ENCODE results near the gene SLC16A2. TPM values are rescaled to one million over a fixed set of nuclear protein-coding genes. Genes with fewer than 3 reads are reported as not detected.
A peak's percentile ranks its signal among the peaks of the same experiment; 100 is the strongest.

Gene SLC16A2
- total RNA-seq, 1 donor from 2014 or later, result 32.4 TPM

DNA sequence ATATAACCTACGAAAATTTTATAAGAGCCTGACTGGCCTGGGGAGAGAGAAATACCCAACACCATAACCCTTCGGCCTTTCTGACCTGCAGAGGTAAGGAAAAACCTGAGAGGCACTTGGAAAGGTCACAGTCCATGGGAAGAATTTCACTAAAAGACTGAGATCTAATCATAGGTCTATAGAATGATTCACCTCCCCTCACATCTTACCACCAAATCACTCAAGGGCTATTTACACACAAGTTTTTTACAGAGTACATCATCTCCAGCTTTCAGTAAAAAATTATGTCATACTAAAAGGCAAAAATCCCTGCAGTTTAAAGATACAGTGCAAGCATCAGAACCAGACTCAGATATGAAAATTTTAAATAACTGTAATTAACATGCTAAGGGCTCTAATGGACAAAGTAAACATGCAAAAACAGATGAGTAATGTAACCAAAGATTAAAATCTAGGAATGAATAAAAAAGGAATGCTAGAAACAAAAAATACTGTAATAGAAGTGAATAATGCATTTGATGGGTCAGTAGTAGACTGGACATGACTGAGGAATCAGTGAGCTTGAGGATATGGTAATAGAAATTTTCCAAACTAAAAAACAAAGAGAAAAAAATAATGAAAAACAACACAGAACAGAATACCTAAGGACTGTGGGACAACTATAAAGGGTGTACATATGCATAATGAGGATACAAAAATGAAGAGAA is 32.1 kb upstream of the SLC16A2 start:
- no peak overlapping the region for H3K27ac Mint-ChIP-seq (ENCODE audit: unreplicated experiment)
- H3K4me3 Mint-ChIP-seq (ENCODE audit: unreplicated experiment), result no peak overlapping the region
- H3K9me3 Mint-ChIP-seq (ENCODE audit: unreplicated experiment), result no peaks in the 10 kb centered on the region
- no peak for DNase-seq (ENCODE audit: low spot score)
- H3K4me1 Mint-ChIP-seq (ENCODE audit: unreplicated experiment), result no peaks in the 10 kb centered on the region
- no peaks in the 10 kb centered on the region for H3K27me3 Mint-ChIP-seq (ENCODE audit: unreplicated experiment)
- H3K36me3 Mint-ChIP-seq (ENCODE audit: low read depth, unreplicated experiment), result no peaks in the 10 kb centered on the region
- TF ChIP-seq, protein P1, sequence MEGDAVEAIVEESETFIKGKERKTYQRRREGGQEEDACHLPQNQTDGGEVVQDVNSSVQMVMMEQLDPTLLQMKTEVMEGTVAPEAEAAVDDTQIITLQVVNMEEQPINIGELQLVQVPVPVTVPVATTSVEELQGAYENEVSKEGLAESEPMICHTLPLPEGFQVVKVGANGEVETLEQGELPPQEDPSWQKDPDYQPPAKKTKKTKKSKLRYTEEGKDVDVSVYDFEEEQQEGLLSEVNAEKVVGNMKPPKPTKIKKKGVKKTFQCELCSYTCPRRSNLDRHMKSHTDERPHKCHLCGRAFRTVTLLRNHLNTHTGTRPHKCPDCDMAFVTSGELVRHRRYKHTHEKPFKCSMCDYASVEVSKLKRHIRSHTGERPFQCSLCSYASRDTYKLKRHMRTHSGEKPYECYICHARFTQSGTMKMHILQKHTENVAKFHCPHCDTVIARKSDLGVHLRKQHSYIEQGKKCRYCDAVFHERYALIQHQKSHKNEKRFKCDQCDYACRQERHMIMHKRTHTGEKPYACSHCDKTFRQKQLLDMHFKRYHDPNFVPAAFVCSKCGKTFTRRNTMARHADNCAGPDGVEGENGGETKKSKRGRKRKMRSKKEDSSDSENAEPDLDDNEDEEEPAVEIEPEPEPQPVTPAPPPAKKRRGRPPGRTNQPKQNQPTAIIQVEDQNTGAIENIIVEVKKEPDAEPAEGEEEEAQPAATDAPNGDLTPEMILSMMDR (IDR thresholded peaks at IDR 0.05; ENCODE audit: unreplicated experiment), result no peak

GRCh38 chrX:74395556-74395955 is 25.7 kb upstream of the SLC16A2 start:
- no peak overlapping the region for H3K27ac Mint-ChIP-seq (ENCODE audit: unreplicated experiment)
- H3K4me3 Mint-ChIP-seq (ENCODE audit: unreplicated experiment), result no peak overlapping the region
- H3K27me3 Mint-ChIP-seq (ENCODE audit: unreplicated experiment), result no peaks in the 10 kb centered on the region
- no peaks in the 10 kb centered on the region for H3K4me1 Mint-ChIP-seq (ENCODE audit: unreplicated experiment)
- DNase-seq (ENCODE audit: low spot score), result no peak
- no peaks in the 10 kb centered on the region for H3K9me3 Mint-ChIP-seq (ENCODE audit: unreplicated experiment)
- TF ChIP-seq, protein P1 (IDR thresholded peaks at IDR 0.05; ENCODE audit: unreplicated experiment), result no peak
- H3K36me3 Mint-ChIP-seq (ENCODE audit: low read depth, unreplicated experiment), result no peaks in the 10 kb centered on the region

DNA sequence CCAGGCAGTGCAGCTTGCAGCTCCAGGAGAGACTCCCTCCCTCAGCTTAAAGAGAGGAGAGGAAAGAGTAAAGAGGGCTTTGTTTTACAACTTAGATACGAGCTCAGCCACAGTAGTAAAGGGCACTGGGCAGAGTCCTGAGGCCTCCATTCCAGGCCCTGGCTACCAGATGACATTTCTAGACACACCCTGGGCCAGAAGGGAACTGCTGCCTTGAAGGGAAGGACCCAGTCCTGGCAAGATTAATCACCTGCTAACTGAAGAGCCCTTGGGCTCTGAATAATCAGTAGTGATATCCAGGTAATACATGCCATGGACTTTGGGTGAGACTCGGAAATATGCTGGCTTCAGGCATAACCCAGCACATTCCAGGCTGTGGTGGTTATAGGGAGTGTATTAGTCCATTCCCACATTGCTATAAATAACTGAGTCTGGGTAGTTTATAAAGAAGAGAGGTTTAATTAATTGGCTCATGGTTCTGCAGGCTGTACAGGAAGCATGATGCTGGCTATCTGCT is 15.3 kb upstream of the SLC16A2 start:
- no peak overlapping the region for H3K4me3 Mint-ChIP-seq (ENCODE audit: unreplicated experiment)
- H3K27me3 Mint-ChIP-seq (ENCODE audit: unreplicated experiment), result no peaks in the 10 kb centered on the region
- TF ChIP-seq, protein P1 (IDR thresholded peaks at IDR 0.05; ENCODE audit: unreplicated experiment), result no peak

GRCh38 chrX:74408304-74408703 is 13.0 kb upstream of the SLC16A2 start:
- Mint-ChIP-seq H3K36me3 (ENCODE audit: low read depth, unreplicated experiment) (no peaks in the 10 kb centered on the region), H3K27ac (ENCODE audit: unreplicated experiment) (no peak overlapping the region), H3K9me3 (ENCODE audit: unreplicated experiment) (no peaks in the 10 kb centered on the region), H3K4me3 (ENCODE audit: unreplicated experiment) (no peak overlapping the region), H3K27me3 (ENCODE audit: unreplicated experiment) (no peaks in the 10 kb centered on the region), H3K4me1 (ENCODE audit: unreplicated experiment) (no peaks in the 10 kb centered on the region)
- no peak for DNase-seq (ENCODE audit: low spot score)
- TF ChIP-seq, protein P1 (IDR thresholded peaks at IDR 0.05; ENCODE audit: unreplicated experiment), result no peak

More for the DNA sequence above, 15.3 kb upstream of the SLC16A2 start:
- Mint-ChIP-seq H3K27ac (ENCODE audit: unreplicated experiment) (no peak overlapping the region), H3K9me3 (ENCODE audit: unreplicated experiment) (no peaks in the 10 kb centered on the region), H3K4me1 (ENCODE audit: unreplicated experiment) (no peaks in the 10 kb centered on the region), H3K36me3 (ENCODE audit: low read depth, unreplicated experiment) (no peaks in the 10 kb centered on the region)
- DNase-seq (ENCODE audit: low spot score), result no peak

DNA sequence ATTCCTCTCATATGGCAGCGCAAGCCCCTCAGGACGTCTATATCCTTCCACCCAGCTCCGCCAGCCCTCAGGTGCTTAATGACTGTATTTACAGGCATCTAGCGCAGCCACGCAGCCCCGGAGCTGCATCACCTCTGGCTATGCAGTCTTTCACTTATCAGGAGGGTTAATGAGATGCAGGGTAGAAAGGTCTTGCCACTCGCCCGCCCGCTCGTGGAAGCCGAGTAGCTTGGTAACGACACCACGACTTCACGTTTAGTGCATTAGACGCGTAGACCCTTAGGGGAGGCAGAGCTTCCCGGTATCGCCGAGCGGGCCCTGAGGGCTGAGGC is 1.5 kb upstream of the SLC16A2 start:
- Mint-ChIP-seq H3K4me3 (ENCODE audit: unreplicated experiment) (peak overlapping the region; percentile 88), H3K27ac (ENCODE audit: unreplicated experiment) (peak overlapping the region; percentile 42), H3K4me1 (ENCODE audit: unreplicated experiment) (no peaks in the 10 kb centered on the region), H3K27me3 (ENCODE audit: unreplicated experiment) (peaks cover 2% of the 10 kb centered on the region), H3K36me3 (ENCODE audit: low read depth, unreplicated experiment) (no peaks in the 10 kb centered on the region), H3K9me3 (ENCODE audit: unreplicated experiment) (no peaks in the 10 kb centered on the region)
- TF ChIP-seq, protein P1 (IDR thresholded peaks at IDR 0.05; ENCODE audit: unreplicated experiment), result no peak
- peak; percentile 3 for DNase-seq (ENCODE audit: low spot score)

All from endothelial cell (in vitro differentiated cells).